Activated CD8-positive, alpha-beta memory T cell treated with anti-CD3 and anti-CD28 coated beads for 1 hour (primary cell): ENCODE data around the gene NLGN1.

Experiments
- DNase-seq, 2 donors: peaks; one replicate each; pipeline ENCODE4 v3.0.0-alpha.2; 2020; ENCODE audit warnings: low read depth in 1 of 2; ENCODE audit errors: extremely low read depth in 1 of 2

NLGN1 gene

GRCh38 chr3:173893066-173893465, 495.5 kb downstream of the NLGN1 start:
- no peak for DNase-seq

GRCh38 chr3:173893835-173894234, 496.3 kb downstream of the NLGN1 start:
- DNase-seq = no peak

GRCh38 chr3:173897631-173898030, 500.1 kb downstream of the NLGN1 start:
- no peak for DNase-seq

- no peak for DNase-seq
Observed at GRCh38 chr3:173901649-173902048, 504.1 kb downstream of the NLGN1 start.

- no peak for DNase-seq
Observed at GRCh38 chr3:173902401-173902800, 504.9 kb downstream of the NLGN1 start.

- DNase-seq = no peak
Observed at GRCh38 chr3:173902871-173903270, 505.3 kb downstream of the NLGN1 start.

- no peak for DNase-seq
Observed at GRCh38 chr3:173905381-173905780, 507.8 kb downstream of the NLGN1 start.

- no peak for DNase-seq
Observed at GRCh38 chr3:173911446-173911845, 513.9 kb downstream of the NLGN1 start.

GRCh38 chr3:173912126-173912525, 514.6 kb downstream of the NLGN1 start:
- DNase-seq = no peak

- DNase-seq = no peak
Observed at GRCh38 chr3:173913397-173913796, 515.9 kb downstream of the NLGN1 start.

- no peak for DNase-seq
Observed at GRCh38 chr3:173913974-173914421, 516.5 kb downstream of the NLGN1 start.

GRCh38 chr3:173916799-173917198, 519.3 kb downstream of the NLGN1 start:
- no peak for DNase-seq

- no peak for DNase-seq
Observed at GRCh38 chr3:173920386-173920785, 522.8 kb downstream of the NLGN1 start.

GRCh38 chr3:173921732-173922131, 524.2 kb downstream of the NLGN1 start:
- no peak for DNase-seq

GRCh38 chr3:173923204-173923603, 525.7 kb downstream of the NLGN1 start:
- no peak for DNase-seq

GRCh38 chr3:173930251-173930650, 532.7 kb downstream of the NLGN1 start:
- DNase-seq = no peak

- no peak for DNase-seq
Observed at GRCh38 chr3:173932624-173933023, 535.1 kb downstream of the NLGN1 start.

GRCh38 chr3:173933113-173933512, 535.6 kb downstream of the NLGN1 start:
- no peak for DNase-seq

- no peak for DNase-seq
Observed at GRCh38 chr3:173936316-173936715, 538.8 kb downstream of the NLGN1 start.

GRCh38 chr3:173938159-173938558, 540.6 kb downstream of the NLGN1 start:
- DNase-seq = no peak

- no peak for DNase-seq
Observed at GRCh38 chr3:173938616-173939015, 541.1 kb downstream of the NLGN1 start.

GRCh38 chr3:173939331-173939730, 541.8 kb downstream of the NLGN1 start:
- DNase-seq = no peak

GRCh38 chr3:173943264-173943663, 545.7 kb downstream of the NLGN1 start:
- DNase-seq = no peak

- DNase-seq = no peak
Observed at GRCh38 chr3:173945170-173945569, 547.6 kb downstream of the NLGN1 start.
